ENCODE results near the gene DIPK1C.
A peak's percentile ranks its signal among the peaks of the same experiment; 100 is the strongest.
"Not testable (repeated sequence)": the region's sequence is repeated elsewhere in the genome, so short reads cannot be mapped to it uniquely, and the experiment has no call there.

The DIPK1C gene

DNA sequence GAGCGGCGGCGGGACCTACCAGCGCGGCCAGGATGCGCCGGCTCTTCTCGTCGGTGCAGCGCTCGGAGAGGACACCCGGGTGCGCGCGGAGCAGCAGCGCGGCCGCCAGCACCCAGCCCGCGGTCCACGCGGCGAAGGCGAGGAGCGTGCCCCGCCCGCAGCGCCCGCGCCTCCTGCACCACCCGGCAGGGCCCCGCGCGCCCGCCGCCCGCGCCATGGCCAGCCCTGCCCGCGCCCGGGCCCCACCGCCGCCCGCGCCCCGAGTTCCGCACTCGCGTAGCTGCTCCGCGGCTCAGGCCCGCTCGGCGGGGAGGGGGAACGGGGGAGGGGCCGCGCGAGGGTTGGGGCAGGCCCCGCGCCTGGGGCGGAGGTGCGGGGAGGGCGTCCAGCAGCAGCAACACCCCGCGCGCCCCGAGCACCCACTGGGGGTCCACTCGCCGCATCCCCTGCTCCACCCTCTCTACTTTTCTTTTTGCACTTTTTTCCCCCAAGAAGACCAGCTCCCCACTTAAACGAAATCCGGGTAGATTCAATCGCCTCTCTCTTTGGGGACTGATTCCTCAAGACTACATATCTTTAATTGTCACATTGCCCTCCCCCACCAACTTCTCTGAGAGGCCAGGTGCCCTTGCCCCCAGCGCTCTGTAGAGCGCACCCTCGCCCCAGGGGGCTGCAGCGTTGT is at the start of gene DIPK1C:
Gene DIPK1C (minus strand): TSS at position 266 of the 682 bp plus-strand sequence. CDS start 49 bp downstream, at position 217.
- no peak for DNase-seq (ENCODE audit: low read depth)

DNA sequence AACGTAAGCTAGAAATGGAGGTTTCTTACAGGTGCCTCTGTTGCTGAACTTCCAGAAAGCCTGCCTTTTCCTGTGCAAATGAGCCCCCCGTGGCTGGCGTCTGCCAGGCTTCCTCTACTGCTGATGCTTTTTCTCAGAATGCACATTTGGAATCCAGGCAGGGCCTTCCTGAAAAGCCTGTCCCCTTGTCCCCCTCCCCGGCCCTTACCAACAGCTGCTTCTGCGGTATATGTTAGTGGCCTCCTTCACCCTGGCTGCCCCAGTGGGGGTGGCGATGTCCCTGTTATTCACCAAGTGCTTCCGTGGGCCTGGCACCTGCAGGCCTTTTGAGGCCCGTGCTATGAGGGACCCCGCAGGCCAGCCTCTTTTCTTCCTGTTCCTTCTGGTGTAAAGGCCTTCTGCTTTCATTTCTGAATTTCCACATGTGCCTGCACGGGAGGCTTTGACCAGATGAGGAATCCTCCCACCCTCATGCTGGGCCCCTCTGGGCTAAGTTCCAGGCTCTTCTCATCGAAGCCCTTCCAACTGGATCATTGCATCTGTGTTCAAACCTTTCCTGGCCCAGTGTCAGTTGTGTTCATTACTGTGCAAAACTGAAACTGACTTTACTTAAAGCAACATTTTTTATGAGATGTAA is 49.5 kb upstream of the DIPK1C start:
- DNase-seq (ENCODE audit: low read depth): no peak

DNA sequence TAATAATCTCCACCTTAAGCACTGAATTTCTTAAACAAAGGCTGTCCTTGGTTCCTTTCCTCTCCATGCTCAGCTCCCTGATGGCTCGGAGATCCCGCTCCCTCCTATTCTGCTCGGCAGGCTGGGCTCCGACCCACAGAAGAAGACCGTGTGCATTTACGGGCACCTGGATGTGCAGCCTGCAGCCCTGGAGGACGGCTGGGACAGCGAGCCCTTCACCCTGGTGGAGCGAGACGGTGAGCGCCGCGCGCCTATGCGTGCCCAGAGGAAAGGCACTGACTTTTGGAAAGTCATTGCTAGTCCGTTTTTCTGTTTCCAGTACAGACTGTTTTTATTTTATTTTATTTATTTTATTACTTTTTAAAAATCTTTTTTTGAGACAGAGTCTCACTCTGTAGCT is 48.7 kb upstream of the DIPK1C start:
- DNase-seq (ENCODE audit: low read depth): no peak

DNA sequence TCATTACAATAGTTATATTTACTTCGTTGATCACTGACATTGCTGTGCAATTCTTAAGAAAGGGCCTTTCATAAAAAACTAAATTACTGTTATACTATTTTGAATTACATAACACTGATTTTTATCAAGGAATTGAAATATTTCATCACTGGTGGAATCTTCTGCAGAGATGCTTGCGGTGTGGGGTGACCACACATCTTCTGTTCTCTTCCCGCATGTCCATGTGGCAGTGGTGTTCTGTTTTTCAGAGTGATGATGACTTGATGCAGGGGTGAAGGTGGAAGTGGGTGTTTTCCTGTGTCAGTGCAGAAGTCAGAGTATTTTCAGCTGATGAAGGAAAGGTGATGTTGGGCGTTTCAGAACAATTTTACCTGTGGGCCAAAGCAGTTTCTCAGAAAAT is 46.0 kb upstream of the DIPK1C start:
- DNase-seq (ENCODE audit: low read depth): no peak

DNA sequence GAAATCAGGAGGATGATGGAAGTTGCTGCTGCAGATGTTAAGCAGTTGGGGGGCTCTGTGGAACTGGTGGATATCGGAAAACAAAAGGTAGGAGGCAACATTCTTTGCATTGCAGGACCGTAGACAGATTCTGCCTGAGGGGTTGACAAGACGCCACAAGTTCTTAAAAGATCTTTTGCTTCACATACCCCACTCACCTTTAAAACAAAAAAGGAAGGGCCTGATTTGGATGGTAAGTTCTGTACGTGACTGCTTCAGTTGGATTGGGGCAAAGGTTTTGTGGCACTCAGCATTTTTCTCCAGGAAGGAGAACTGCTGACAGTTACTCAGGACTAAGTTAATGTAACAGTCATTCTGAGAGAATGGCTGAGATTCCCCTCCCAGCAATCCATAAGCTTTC is 44.3 kb upstream of the DIPK1C start:
- DNase-seq (ENCODE audit: low read depth): no peak

DNA sequence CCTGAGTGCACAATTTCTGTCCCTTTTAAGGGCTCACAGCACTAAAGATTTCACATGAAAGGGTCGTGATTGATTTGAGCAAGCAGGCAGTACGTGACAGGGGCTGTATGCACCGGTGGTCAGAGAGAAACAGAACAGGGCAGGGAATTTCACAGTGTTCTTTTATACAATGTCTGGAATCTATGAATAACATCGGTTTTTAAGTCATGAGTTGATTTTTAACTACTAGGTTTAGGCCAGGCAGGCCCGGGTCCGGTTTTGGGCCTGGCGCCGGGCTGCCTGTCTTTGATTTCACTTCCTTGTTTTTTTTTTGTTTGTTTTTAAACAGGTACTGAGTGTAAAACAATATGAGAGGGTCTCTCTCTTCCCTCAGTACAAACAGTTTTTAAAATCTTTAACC is 43.7 kb upstream of the DIPK1C start:
- not testable (repeated sequence) for DNase-seq (ENCODE audit: low read depth)

DNA sequence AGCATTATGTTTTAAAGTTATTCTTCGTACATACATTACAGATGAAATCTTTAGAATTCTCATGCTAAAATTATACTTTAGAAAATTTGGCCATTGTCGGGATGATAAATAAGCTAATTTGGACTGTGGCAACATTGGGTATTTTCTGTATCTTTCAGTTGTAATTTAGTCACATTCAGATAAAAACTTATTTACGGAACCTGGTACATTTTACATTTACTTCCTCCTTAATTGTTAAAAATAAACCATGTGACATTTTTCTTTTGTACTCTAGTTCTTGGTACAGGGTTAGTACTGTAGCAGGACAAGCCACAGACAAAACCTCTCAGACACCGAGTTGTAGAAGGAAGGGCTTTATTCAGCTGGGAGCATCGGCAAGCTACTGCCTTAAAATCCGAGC is 43.3 kb upstream of the DIPK1C start:
- DNase-seq (ENCODE audit: low read depth): no peak

DNA sequence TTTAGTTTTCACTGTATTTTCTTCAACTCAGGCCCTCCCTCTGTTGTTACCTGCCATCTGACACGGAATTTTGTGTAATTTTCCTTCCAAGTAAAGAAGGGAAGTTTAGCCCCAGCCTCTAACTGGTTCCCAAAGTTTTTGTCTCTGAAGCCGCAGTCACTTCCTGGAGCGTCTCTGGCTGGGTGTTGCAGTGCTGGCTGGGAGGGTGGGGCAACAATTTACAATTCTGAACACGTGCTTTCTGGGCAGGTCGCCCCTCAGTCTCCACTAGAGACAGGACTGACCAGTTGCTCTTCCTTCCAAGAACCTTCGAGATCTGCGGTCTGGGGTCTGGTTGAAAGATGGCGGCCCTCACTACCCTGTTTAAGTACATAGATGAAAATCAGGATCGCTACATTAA is 42.5 kb upstream of the DIPK1C start:
- peak; percentile 18 for DNase-seq (ENCODE audit: low read depth)

DNA sequence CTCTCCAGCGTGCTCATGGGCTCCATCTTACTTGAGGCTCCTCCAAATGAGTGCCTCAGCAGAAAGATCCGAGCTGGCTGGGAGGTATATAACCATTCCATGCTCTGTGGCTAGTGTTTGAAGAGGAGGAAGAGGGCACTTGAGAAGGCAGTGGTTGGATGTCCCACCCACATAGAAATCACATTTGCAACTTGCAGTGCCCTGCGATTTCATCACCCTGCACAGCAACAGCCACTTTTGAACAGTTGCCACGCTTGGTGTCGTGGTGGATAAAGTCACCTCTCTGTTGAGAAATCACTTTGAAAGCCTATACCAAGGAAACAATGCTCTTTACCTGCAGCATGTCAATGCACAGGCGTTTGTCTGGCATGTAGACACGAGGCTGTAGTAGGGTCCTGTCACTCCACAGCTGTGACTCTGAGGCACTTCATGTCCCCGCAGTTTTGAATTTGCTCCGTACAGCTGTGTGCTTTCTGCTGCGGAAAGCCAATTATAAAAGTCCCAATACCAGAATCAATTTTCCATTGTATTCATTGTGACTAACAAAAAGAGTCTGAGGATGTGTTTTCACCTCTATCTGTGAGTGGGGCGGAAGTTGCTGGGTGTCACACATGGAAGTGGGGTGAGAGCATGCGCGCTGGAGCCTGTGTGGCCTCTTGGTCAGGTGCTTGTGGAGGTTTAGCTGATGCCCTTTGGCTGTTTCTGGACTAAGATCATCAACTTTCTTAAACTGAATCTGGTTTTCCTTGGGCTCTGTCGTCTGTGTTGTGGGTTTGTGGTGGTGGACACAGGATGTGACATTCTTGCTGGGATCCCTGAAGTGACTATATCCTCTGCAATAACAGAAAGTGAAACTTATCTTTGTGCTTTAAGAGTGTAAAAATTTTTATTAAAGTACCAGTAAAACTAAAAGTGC is 41.9 kb upstream of the DIPK1C start:
- peak; percentile 75 for DNase-seq (ENCODE audit: low read depth)

DNA sequence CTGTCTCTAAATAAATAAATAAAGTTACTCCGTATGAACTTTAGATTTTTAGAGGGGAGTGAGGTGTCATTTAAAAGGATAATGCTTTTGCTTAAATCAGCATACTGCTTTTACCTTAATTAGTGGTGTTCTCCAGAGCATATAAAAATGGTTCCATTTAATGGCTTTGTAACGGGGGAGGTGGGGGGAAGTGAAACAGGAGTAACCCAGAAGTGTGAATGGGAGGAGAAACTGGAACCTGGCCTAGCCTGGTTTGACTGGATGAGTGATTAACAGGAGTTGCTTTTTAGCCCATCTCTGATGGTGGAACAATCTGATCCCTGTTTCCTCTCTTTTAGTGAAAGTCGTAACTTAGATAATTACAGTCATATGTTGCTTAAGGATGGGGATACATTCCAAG is 40.7 kb upstream of the DIPK1C start:
- no peak for DNase-seq (ENCODE audit: low read depth)

DNA sequence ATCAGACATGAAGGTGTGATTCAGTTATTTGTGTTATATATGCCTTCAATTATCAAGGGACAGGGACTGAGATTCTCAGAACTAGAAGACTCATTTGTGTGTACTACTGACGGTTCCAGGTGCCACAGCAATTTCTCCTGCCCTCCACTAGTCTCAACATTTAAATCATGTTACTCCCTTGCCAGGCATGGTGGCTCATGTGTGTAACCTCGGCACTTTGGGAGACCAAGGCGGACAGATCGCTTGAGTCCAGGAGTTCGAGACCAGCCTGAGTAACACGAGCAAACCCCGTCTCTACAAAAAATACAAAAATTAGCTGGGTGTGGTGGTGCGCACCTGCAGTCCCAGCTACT is 40.2 kb upstream of the DIPK1C start:
- no peak for DNase-seq (ENCODE audit: low read depth)

DNA sequence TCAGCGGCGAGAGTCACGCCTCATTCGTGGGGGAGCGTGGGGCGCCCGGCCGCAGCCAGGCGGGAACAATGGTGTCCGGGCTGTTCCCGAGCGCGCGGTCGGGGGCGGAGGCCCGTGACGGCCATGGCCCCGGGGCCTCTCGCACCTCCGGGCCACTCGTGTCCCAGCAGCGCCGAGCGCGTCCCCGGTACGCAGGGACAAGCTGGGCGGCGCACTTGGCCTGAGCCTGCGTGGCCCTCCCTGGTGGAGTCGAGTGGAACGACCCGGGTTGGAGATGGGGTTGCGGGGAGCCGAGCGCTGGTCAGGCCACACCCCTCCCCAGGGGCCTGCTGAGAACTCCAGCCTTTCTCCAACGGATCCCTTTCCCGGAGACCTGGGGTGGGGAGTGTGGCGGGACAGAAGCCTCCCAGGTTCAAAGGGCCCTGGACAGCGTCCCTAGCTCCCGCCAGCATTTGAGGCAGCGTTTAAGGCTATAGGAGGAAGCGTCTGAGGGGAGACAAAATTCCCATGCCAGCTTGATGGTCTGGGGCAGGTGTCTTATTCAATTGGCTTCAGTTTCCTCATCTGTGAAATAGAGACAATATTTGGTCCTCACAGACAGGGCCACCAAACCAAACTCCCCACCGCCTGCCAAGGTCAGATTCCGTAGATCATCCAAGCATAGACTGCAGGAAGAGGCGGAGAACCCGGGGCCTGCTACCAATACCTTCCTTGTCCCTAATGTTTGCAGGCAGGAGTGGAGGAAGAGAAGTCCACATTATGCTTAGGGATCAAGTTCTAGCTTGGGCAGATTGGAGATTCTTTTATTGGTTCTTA is 39.6 kb upstream of the DIPK1C start:
- DNase-seq (ENCODE audit: low read depth): no peak

DNA sequence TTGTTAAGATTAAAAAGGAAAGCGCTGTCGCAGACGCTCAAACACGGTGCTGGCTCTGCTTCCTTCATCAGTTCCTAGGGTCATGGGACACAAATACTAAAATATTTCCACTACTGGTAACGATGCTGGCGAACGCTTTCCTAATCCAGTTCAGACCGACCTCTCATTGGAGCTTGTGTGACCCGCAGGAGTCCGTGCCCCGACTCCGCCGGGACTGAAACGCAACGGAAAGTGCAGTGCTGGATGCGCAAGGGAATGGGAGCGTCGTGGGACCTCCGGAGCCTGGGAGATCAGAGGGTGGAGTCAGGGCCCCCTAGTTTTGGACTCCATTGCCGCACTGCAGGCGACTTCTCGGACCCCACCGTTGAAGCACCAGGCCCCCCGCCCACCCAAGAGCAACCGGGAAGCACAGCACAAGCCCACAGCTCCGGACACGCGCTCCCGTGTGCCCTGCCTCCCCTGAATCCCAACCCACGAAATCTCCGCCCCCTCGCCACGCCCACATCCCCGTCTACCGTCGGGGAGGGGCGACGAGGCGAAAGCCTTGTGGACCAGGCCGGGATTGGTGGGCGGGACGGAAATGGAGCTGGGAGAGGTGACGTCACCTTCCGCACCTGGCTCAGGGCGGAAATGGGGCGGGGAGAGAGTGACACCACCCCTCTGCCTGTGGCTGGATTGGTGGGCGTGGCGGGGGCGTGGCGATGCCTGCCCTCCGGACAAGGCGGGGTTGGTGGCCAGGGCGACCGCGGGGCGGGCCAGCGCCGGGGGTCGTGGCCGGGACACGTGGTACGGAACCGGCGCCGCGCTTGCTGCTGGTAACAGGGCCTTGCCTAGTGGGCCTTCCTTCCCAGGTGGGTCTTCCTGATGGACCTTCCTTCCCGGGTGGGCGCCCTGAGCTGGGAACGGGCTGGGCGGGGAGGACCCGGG is 38.7 kb upstream of the DIPK1C start, which contains the start of gene CNDP2:
Gene CNDP2 (plus strand): TSS at position 783 of the 927 bp plus-strand sequence. CDS start 3,611 bp downstream, outside the sequence.
- peak; percentile 99 for DNase-seq (ENCODE audit: low read depth)

DNA sequence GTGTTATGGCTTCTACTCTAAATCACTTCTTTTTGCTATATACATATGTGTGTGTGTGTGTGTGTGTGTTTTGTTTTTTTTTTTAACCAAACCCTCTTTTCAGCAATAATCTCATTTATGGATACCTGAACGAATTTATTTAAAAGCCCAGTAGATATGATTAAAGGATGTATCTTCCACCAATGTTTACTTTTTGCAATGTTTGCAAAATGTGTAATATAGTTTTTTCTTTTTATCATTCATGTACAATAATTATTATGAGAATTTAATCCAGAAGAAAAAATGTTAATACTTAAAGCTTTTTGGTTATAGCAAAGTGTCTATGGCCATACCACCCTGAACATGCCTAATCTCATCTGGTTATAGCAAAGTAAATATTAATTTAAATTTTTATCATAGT is 37.4 kb upstream of the DIPK1C start:
- DNase-seq (ENCODE audit: low read depth): no peak

DNA sequence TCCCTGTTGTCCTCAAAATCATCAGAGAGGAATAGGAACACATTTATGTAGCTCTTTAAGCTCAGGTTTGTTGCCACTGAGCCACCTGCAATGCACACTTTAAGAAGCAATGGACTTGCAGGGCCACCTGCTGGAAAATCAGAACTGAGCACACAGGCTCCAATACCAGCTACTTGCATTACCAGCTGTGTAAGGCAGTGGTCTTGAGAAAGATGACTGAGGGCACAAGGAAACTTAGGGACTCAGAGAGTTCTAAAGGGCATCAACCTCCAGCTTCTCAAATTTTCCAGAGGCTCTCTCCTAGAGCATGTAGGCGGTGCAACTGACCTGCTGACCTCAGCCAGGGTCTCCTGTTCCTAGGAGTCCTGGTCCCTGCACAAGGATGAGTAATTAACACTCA is 36.6 kb upstream of the DIPK1C start:
- peak; percentile 29 for DNase-seq (ENCODE audit: low read depth)

DNA sequence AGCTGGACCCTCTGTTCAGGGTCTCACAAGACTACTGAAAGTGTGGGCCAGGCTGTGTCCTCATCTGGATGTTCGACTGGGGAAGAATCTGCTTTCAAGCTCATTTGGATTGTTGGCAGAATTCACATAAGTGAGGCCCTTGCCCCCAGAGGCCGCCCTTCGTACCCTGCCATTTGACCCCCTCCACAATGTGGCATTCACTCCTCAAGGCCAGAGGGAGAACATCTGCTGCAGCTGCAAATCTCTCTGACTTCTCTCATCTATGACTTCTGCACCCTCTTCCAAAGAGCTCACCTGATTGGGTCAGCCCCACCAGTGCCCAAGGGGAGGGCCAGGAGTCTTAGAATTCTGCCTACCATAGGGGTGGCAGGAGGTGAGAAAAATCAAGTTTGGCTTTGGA is 35.2 kb upstream of the DIPK1C start:
- no peak for DNase-seq (ENCODE audit: low read depth)

DNA sequence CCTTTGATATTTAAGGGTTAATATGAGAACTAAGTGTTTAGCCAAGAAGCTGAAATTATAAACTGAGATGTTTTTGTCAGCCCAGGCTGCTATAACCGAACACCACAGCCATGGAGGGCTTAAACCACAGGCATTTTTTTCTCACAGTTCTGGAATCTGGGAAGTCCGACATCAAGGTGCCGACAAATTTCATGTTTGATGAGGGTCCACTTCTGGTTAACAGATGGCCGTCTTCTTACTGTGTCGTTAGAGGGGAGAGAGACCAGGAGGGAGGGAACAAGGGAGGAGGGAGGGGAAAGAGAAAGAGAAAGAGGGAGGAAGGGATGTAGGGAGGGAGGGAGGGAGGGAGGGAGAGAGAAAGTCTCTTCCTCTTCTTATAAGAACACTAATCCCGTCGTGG is 32.6 kb upstream of the DIPK1C start:
- no peak for DNase-seq (ENCODE audit: low read depth)

DNA sequence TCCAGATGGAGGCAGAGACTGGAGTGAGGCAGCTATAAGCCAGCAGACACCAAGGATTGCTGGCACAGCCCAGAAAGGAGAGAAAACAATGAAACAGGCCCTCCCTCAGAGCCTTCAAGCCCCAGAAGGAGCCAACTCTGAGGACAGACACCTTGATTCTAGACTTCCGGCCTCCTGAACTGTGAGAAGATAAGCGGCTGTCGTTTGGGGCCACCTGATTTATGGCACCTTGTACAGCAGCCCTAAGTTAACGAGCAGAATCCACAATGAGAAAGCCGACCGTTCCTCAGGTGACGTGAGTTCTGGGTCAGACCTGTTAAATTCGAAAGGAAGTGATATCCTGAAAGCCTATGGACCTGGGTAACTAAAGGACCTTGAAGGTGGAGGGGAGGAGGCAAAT is 31.8 kb upstream of the DIPK1C start:
- DNase-seq (ENCODE audit: low read depth): no peak

DNA sequence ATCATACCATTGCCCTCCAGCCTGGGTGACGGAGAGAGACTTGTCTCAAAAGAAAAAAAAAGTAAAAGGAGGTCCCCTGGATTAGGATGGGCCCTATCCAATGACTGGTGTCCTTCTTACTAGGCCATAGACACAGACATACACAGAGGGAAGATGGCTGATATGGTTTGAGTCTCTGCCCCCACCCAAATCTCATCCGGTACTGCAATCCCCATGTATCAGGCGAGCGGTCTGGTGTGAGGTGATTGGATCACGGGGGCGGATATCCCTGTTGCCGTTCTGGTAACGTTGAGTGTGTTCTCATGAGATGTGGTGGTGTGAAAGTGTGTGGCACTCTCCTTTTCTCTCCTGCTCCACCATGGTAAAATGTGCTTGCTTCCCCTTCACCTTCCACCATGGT is 31.2 kb upstream of the DIPK1C start:
- no peak for DNase-seq (ENCODE audit: low read depth)

DNA sequence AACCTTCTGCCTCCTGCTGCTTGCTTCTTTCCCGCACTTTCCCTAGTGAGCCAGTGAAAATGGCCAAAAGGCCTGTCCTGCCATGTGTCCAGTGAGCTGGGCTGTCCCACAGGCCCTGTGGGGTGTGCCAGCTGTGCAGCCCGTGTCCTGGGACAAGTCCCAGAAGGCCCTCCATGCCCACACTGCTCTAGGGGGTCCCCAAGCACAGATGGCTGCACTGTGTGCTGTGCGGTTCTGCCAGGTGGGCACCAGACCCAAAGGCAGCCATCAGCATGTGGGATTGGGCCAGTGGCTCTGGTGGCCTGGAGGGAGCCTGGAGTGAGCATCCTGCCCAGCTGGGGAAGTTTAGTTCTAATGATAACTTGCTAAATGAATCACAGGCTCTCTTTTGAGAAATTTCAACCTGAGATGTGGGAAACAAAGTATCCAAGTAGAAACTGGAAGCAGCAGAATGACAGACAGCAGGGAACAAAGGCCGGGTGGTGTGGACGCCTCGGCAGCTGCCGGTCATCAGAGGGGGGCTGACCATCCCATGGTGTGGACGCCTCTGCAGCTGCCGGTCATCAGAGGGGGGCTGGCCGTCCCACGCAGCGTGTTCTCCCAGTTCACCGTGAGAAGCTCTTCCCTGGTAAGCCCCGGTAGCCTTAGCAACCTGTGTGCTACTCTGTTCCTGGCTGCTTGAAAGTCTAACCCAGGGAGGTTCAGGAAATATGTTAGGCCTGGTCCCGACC is 29.2 kb upstream of the DIPK1C start:
- DNase-seq (ENCODE audit: low read depth): no peak

Data from activated T-cell treated with anti-CD3 and anti-CD28 coated beads for 24 hours (primary cell).